ENCODE data around the gene CCDC177. TPM values are rescaled to one million over a fixed set of nuclear protein-coding genes. Genes with fewer than 3 reads are reported as not detected.

CCDC177 gene
- total RNA-seq, 1 experiment from 2014 or later, result 0.09 TPM

DNA sequence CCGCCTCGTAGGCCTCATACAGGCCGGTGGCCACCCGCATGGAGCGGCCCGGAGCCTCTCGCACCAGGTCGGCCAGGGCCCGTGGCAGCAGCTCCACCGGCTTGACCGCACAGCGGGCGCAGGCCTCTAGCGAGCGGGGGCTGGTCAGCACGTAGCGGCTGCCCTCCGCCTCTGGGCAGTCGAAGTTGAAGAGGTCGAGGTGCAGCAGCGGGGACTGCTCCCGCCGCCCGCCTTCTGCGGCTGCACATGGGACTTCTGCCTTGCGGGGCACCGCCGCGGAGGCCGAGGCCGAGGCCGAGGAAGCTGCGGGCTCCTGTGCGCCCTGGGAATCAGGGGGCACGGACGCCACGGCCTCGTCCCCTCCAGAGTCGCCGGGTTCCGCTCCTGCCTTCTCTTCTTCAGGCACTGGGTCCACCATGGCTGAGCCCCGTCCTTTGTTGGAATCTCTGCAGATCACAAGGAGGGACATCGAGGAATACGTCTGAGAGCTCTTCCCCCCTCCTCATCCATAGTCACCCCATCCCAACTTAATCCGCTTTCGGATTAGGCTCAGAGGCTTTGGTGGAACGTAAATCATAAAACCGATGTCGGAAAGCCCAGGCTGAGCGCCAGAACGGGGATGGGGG, 1.4 kb downstream of the CCDC177 start:
- intact Hi-C loops (cut with micrococcal nuclease; ENCODE audit: unreplicated experiment), result no loop called here
- BruUV-seq (replicated peaks), result no TSS peak
- TF ChIP-seq EZH2 (IDR thresholded peaks at IDR 0.05; ENCODE audit: borderline replicate concordance, low read depth, low read length, poor library complexity, severe bottlenecking) (peak; percentile 49), CTCF (conservative IDR thresholded peaks at IDR 0.05; ENCODE audit: low read depth, low read length) (no peak)
- Histone ChIP-seq H3K27me3 (replicated peaks; ENCODE audit: insufficient read depth, low read depth, low read length, poor library complexity) (peaks cover 92% of the 10 kb centered on the region), H3K36me3 (ENCODE audit: insufficient read depth, low read length, poor library complexity, severe bottlenecking) (no peaks in the 10 kb centered on the region), H3K4me1 (ENCODE audit: insufficient read depth, low read length, poor library complexity, severe bottlenecking) (peaks cover 21% of the 10 kb centered on the region), H3K9me3 (ENCODE audit: low read depth, low read length, poor library complexity, severe bottlenecking) (no peaks in the 10 kb centered on the region), H3K4me3 (ENCODE audit: low read depth, low read length, poor library complexity, severe bottlenecking) (peak overlapping the region; percentile 32), H3K27ac (ENCODE audit: low read depth, low read length, poor library complexity, severe bottlenecking) (no peak overlapping the region)
- ChIA-PET POLR2A (ENCODE audit: low non-redundant PET) (interaction anchor here (0.6 kb wide), 1 partner anchor 202 kb away, joined by 5 read pairs; no protein-coding TSS in a partner anchor), CTCF (interaction anchor here (1.2 to 2.8 kb wide), 3 partner anchors 25 to 38 kb away, joined by 5 to 17 read pairs (median 7); no protein-coding TSS in a partner anchor)
- peak; percentile 41 for DNase-seq (ENCODE audit: low spot score)

- Histone ChIP-seq H3K4me3 (ENCODE audit: low read depth, low read length, poor library complexity, severe bottlenecking) (peak overlapping the region; percentile 38), H3K36me3 (ENCODE audit: insufficient read depth, low read length, poor library complexity, severe bottlenecking) (no peaks in the 10 kb centered on the region), H3K27me3 (replicated peaks; ENCODE audit: insufficient read depth, low read depth, low read length, poor library complexity) (peaks cover 95% of the 10 kb centered on the region), H3K4me1 (ENCODE audit: insufficient read depth, low read length, poor library complexity, severe bottlenecking) (peaks cover 21% of the 10 kb centered on the region), H3K27ac (ENCODE audit: low read depth, low read length, poor library complexity, severe bottlenecking) (no peak overlapping the region), H3K9me3 (ENCODE audit: low read depth, low read length, poor library complexity, severe bottlenecking) (no peaks in the 10 kb centered on the region)
- CTCF ChIA-PET, result interaction anchor here (0.6 to 2.8 kb wide), 3 partner anchors 25 to 290 kb away, joined by 3 to 17 read pairs (median 5); no protein-coding TSS in a partner anchor
- TF ChIP-seq EZH2 (IDR thresholded peaks at IDR 0.05; ENCODE audit: borderline replicate concordance, low read depth, low read length, poor library complexity, severe bottlenecking) (no peak), CTCF (conservative IDR thresholded peaks at IDR 0.05; ENCODE audit: low read depth, low read length) (no peak)
- DNase-seq (ENCODE audit: low spot score), result peak; percentile 27
- POLR2A ChIA-PET (ENCODE audit: low non-redundant PET), result no interaction called here
- BruUV-seq (replicated peaks), result no TSS peak
- intact Hi-C loops (cut with micrococcal nuclease; ENCODE audit: unreplicated experiment), result no loop called here
These were observed 1.9 kb downstream of the CCDC177 start for GRCh38 chr14:69572841-69573135.

- intact Hi-C loops (cut with micrococcal nuclease; ENCODE audit: unreplicated experiment), result no loop called here
These were observed 2.4 kb downstream of the CCDC177 start for GRCh38 chr14:69572030-69572840.

More at GRCh38 chr14:69572030-69572840, 2.4 kb downstream of the CCDC177 start:
- H3K4me1 ChIP-seq (ENCODE audit: insufficient read depth, low read length, poor library complexity, severe bottlenecking), result peaks cover 21% of the 10 kb centered on the region
- ChIA-PET POLR2A (ENCODE audit: low non-redundant PET) (no interaction called here), CTCF (interaction anchor here (0.6 to 2.8 kb wide), 4 partner anchors 17 to 291 kb away, joined by 3 to 17 read pairs (median 4); no protein-coding TSS in a partner anchor)
- peak overlapping the region; percentile 38 for H3K4me3 ChIP-seq (ENCODE audit: low read depth, low read length, poor library complexity, severe bottlenecking)
- BruUV-seq (replicated peaks), result no TSS peak
- peak; percentile 35 for TF ChIP-seq EZH2 (IDR thresholded peaks at IDR 0.05; ENCODE audit: borderline replicate concordance, low read depth, low read length, poor library complexity, severe bottlenecking)
- no peak for TF ChIP-seq CTCF (conservative IDR thresholded peaks at IDR 0.05; ENCODE audit: low read depth, low read length)
- no peaks in the 10 kb centered on the region for H3K36me3 ChIP-seq (ENCODE audit: insufficient read depth, low read length, poor library complexity, severe bottlenecking)
- H3K27ac ChIP-seq (ENCODE audit: low read depth, low read length, poor library complexity, severe bottlenecking), result no peak overlapping the region
- no peaks in the 10 kb centered on the region for H3K9me3 ChIP-seq (ENCODE audit: low read depth, low read length, poor library complexity, severe bottlenecking)
- DNase-seq (ENCODE audit: low spot score), result peak; percentile 59
- H3K27me3 ChIP-seq (replicated peaks; ENCODE audit: insufficient read depth, low read depth, low read length, poor library complexity), result peaks cover 95% of the 10 kb centered on the region
